ENCODE results near the gene SHCBP1L. TPM values are rescaled to one million over a fixed set of nuclear protein-coding genes. Genes with fewer than 3 reads are reported as not detected.

The SHCBP1L gene
- total RNA-seq, 2 experiments from 2014 or later, result 1.5 TPM; not detected in 1

DNA sequence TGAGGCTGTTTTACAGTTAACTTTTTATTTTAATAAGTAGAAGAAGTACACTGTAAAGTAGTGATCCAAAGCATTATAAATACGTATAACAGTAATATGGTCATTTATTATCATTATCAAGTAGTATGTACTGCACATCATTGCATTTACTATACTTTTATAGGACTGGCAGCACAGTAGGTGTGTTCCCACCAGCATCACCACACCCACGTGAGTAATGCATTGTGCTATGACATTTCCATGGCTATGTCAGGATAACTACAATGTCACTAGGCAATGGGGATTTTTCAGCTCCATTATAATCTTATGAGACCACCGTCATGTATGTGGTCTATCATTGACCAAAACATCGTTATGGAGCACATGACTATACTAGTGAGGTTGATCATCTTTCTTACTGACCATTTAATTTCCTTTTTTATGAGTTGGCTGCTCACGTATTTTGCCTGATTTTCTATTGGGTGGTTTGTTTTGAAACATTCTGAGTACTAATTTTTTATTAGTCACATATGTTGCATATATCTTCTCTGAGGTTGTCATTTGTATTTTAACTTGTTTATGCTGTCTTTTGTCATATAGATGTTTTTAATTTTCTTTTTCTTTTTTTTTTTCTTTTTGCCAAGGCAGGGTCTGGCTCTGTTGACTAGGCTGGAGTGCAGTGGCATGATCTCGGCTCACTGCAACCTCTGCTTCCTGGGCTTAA is 25.3 kb upstream of the SHCBP1L start:
- CTCF ChIA-PET (ENCODE audit: unreplicated experiment), result interaction anchor here (1.5 kb wide), 1 partner anchor 9 kb away, joined by 3 read pairs; no protein-coding TSS in a partner anchor
- POLR2A ChIA-PET, result no interaction called here
- H3K79me2 ChIP-seq (ENCODE audit: insufficient read depth, low read depth, low read length), result no peaks in the 10 kb centered on the region
- H3K9me3 ChIP-seq (ENCODE audit: low read length), result no peaks in the 10 kb centered on the region
- H4K20me1 ChIP-seq (ENCODE audit: insufficient read depth, low read length), result no peaks in the 10 kb centered on the region
- H3K4me3 ChIP-seq (ENCODE audit: low read depth, low read length, poor library complexity, severe bottlenecking), result no peak overlapping the region
- BruUV-seq (replicated peaks), result no TSS peak
- no peak overlapping the region for H3K27ac ChIP-seq (ENCODE audit: low read depth, low read length, poor library complexity, severe bottlenecking)
- no peaks in the 10 kb centered on the region for H3K9me2 ChIP-seq (ENCODE audit: insufficient read depth, low read length)
- no peak for DNase-seq (ENCODE audit: low spot score)
- no peak overlapping the region for H3K4me2 ChIP-seq (ENCODE audit: low read length)
- intact Hi-C loops (cut with micrococcal nuclease; ENCODE audit: unreplicated experiment), result no loop called here
- H3K36me3 ChIP-seq (ENCODE audit: insufficient read depth, low read length), result no peaks in the 10 kb centered on the region
- no peaks in the 10 kb centered on the region for H3K4me1 ChIP-seq (ENCODE audit: insufficient read depth, low read length, poor library complexity, severe bottlenecking)
- no peak overlapping the region for H2AFZ ChIP-seq (ENCODE audit: low read length)
- TF ChIP-seq, protein P1, sequence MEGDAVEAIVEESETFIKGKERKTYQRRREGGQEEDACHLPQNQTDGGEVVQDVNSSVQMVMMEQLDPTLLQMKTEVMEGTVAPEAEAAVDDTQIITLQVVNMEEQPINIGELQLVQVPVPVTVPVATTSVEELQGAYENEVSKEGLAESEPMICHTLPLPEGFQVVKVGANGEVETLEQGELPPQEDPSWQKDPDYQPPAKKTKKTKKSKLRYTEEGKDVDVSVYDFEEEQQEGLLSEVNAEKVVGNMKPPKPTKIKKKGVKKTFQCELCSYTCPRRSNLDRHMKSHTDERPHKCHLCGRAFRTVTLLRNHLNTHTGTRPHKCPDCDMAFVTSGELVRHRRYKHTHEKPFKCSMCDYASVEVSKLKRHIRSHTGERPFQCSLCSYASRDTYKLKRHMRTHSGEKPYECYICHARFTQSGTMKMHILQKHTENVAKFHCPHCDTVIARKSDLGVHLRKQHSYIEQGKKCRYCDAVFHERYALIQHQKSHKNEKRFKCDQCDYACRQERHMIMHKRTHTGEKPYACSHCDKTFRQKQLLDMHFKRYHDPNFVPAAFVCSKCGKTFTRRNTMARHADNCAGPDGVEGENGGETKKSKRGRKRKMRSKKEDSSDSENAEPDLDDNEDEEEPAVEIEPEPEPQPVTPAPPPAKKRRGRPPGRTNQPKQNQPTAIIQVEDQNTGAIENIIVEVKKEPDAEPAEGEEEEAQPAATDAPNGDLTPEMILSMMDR (conservative IDR thresholded peaks at IDR 0.05; ENCODE audit: low read length), result no peak
- no peak for TF ChIP-seq EZH2phosphoT487 (IDR thresholded peaks at IDR 0.05; ENCODE audit: borderline replicate concordance, low read depth, low read length)

DNA sequence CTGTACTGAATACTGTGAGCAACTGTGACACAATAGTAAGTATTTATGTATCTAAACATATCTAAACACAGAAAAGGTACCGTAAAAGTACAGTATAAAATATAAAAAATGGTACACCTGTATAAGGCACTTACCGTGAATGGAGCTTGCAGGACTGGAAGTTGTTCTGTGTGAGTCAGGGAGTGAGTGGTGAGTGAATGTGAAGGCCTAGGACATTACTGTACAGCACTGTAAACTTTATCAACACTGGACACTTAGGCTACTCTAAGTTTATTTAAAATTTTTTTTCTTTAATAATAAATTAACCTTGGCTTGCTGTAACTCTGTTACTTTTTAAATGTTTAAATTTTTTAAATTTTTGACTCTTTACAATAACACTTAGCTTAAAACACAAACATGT is 24.5 kb upstream of the SHCBP1L start:
- TF ChIP-seq, protein P1 (conservative IDR thresholded peaks at IDR 0.05; ENCODE audit: low read length), result no peak
- no peak for TF ChIP-seq EZH2phosphoT487 (IDR thresholded peaks at IDR 0.05; ENCODE audit: borderline replicate concordance, low read depth, low read length)
- Histone ChIP-seq H4K20me1 (ENCODE audit: insufficient read depth, low read length) (no peaks in the 10 kb centered on the region), H2AFZ (ENCODE audit: low read length) (no peak overlapping the region), H3K79me2 (ENCODE audit: insufficient read depth, low read depth, low read length) (no peaks in the 10 kb centered on the region), H3K9me2 (ENCODE audit: insufficient read depth, low read length) (no peaks in the 10 kb centered on the region), H3K9me3 (ENCODE audit: low read length) (no peaks in the 10 kb centered on the region), H3K4me3 (ENCODE audit: low read depth, low read length, poor library complexity, severe bottlenecking) (no peak overlapping the region), H3K27ac (ENCODE audit: low read depth, low read length, poor library complexity, severe bottlenecking) (no peak overlapping the region), H3K4me1 (ENCODE audit: insufficient read depth, low read length, poor library complexity, severe bottlenecking) (no peaks in the 10 kb centered on the region), H3K4me2 (ENCODE audit: low read length) (no peak overlapping the region), H3K36me3 (ENCODE audit: insufficient read depth, low read length) (no peaks in the 10 kb centered on the region)
- BruUV-seq (replicated peaks), result no TSS peak
- CTCF ChIA-PET (ENCODE audit: unreplicated experiment), result interaction anchor here (1.5 kb wide), 1 partner anchor 10 kb away, joined by 3 read pairs; no protein-coding TSS in a partner anchor
- intact Hi-C loops (cut with micrococcal nuclease; ENCODE audit: unreplicated experiment), result no loop called here
- POLR2A ChIA-PET, result interaction anchor here (0.6 to 1.4 kb wide), 2 partner anchors 10 to 169 kb away, joined by 3 read pairs; no protein-coding TSS in a partner anchor
- DNase-seq (ENCODE audit: low spot score), result no peak

DNA sequence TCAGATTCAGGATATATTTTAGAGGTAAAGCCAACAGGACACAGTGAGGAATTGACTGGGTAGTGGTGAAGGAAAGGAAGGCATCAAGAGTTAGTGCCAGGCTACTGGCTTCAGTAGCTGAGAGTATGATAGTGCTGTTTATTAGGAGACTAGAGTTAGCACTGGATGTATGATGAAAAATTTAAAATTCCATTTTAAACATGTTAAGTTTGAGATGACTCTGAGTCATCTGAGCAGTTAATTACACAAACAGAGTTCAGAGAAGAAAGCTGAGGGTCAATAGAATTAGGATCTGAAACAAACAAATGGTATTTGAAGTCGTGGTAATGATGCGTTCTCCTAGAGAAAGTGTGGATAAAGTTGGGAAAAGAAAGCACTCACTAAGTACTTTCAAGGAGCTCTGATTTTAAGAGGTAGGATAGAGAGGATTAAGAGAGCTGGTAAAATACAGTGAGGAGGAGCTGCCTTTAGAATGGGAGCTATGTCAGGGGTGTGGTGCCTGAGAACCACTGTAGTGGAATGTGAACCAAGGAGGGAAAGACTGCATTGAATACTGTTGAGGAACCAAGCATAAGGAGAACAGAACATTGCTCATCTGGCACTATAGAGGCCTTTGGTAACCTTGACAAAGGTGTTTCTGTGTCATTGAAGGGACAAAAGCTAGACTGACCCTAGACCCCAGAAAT is 21.7 kb upstream of the SHCBP1L start:
- Histone ChIP-seq H3K36me3 (ENCODE audit: insufficient read depth, low read length) (no peaks in the 10 kb centered on the region), H3K4me2 (ENCODE audit: low read length) (no peak overlapping the region), H2AFZ (ENCODE audit: low read length) (no peak overlapping the region), H3K9me2 (ENCODE audit: insufficient read depth, low read length) (no peaks in the 10 kb centered on the region), H3K4me1 (ENCODE audit: insufficient read depth, low read length, poor library complexity, severe bottlenecking) (no peaks in the 10 kb centered on the region), H4K20me1 (ENCODE audit: insufficient read depth, low read length) (no peaks in the 10 kb centered on the region), H3K79me2 (ENCODE audit: insufficient read depth, low read depth, low read length) (no peaks in the 10 kb centered on the region), H3K9me3 (ENCODE audit: low read length) (no peaks in the 10 kb centered on the region), H3K4me3 (ENCODE audit: low read depth, low read length, poor library complexity, severe bottlenecking) (no peak overlapping the region), H3K27ac (ENCODE audit: low read depth, low read length, poor library complexity, severe bottlenecking) (no peak overlapping the region)
- ChIA-PET CTCF (ENCODE audit: unreplicated experiment) (no interaction called here), POLR2A (interaction anchor here (0.9 kb wide), 1 partner anchor 12 kb away, joined by 5 read pairs; no protein-coding TSS in a partner anchor)
- intact Hi-C loops (cut with micrococcal nuclease; ENCODE audit: unreplicated experiment), result no loop called here
- no peak for TF ChIP-seq EZH2phosphoT487 (IDR thresholded peaks at IDR 0.05; ENCODE audit: borderline replicate concordance, low read depth, low read length)
- TF ChIP-seq, protein P1 (conservative IDR thresholded peaks at IDR 0.05; ENCODE audit: low read length), result no peak
- BruUV-seq (replicated peaks), result no TSS peak
- DNase-seq (ENCODE audit: low spot score), result no peak
